Brain microvascular endothelial cell (primary cell): ENCODE results near the gene ECHDC3.

Experiments used
- DNase-seq: peaks from one replicate; pipeline ENCODE4 v3.0.0-alpha.2; 2020
- H3K27ac ChIP-seq: fragments of 250-450 bp; sonication (Bioruptor Pico); 2 replicates; pipeline ENCODE4 v1.5.1; 2020; ENCODE audit warnings: mild to moderate bottlenecking, moderate library complexity
- H3K27me3 ChIP-seq: fragments of 250-450 bp; sonication (Bioruptor Pico); replicated peaks from 2 replicates; pipeline ENCODE4 v1.5.1; 2020; ENCODE audit warnings: mild to moderate bottlenecking
- H3K36me3 ChIP-seq: fragments of 250-450 bp; sonication (Bioruptor Pico); replicated peaks from 2 replicates; pipeline ENCODE4 v1.5.1; 2020; ENCODE audit warnings: mild to moderate bottlenecking
- H3K4me3 ChIP-seq: 2 replicates; pipeline ENCODE4 v1.5.1; 2011; ENCODE audit warnings: low read depth, mild to moderate bottlenecking, control low read depth, low read length, moderate library complexity
- in situ Hi-C: cut with HindIII; loops from 2 replicates; pipeline ENCODE4 v1.10.0; 2017; ENCODE audit warnings: low sequenced_read_pairs, low pct_ligation_motif_present
- TF ChIP-seq, protein P1 (sequence below): IDR thresholded peaks from 2 replicates; pipeline ENCODE4 v1.5.1; 2011; ENCODE audit warnings: low read depth, mild to moderate bottlenecking, moderate library complexity, low read length, control low read depth, inconsistent platforms; ENCODE audit errors: missing control alignments

The ECHDC3 gene

DNA sequence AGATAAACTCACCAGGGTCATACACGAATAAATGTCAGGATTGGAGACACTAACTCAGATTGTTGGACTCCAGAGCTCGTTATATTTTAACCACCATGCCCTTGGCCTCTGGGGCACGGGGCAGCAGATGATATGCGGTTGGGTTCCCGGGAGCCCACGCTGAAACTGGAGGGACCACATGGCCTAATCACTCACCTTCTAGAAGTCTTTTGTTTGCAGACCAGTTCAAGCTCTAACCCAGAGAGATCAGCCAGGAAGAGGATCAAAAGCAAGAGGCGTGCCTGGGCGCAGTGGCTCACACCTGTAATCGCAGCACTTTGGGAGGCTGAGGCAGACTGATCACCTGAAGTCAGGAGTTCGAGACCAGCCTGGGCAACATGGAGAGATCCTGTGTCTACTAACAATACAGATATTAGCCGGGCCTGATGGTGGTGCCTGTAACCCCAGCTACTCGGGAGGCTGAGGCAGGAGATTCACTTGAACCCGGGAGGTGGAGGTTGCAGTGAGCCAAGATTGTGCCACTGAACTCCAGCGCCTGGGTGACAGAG is 42.6 kb upstream of the ECHDC3 start:
- in situ Hi-C loops, result no loop called here
- no peak overlapping the region for H3K27ac ChIP-seq

DNA sequence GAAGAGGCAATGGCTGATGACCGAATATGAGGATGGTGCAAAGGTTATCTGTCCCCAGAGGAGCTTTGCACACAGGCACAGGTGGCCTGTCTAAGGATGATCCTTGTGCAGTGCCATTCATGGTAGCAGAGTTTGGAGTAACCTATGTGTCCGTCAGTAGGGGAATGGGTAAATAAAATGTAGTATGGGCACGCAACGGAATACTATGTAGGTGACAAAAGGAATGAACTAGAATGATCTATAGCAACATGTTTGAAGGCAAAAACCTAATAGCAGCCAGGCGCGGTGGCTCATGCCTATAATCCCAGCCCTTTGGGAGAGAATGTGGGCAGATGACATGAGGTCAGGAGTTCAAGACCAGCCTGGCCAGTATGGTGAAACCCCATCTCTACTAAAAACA is 41.6 kb upstream of the ECHDC3 start:
- Histone ChIP-seq H3K27ac (no peak overlapping the region), H3K4me3 (no peak overlapping the region), H3K27me3 (no peaks in the 10 kb centered on the region), H3K36me3 (no peaks in the 10 kb centered on the region)
- in situ Hi-C loops, result no loop called here
- DNase-seq, result no peak
- TF ChIP-seq, protein P1, sequence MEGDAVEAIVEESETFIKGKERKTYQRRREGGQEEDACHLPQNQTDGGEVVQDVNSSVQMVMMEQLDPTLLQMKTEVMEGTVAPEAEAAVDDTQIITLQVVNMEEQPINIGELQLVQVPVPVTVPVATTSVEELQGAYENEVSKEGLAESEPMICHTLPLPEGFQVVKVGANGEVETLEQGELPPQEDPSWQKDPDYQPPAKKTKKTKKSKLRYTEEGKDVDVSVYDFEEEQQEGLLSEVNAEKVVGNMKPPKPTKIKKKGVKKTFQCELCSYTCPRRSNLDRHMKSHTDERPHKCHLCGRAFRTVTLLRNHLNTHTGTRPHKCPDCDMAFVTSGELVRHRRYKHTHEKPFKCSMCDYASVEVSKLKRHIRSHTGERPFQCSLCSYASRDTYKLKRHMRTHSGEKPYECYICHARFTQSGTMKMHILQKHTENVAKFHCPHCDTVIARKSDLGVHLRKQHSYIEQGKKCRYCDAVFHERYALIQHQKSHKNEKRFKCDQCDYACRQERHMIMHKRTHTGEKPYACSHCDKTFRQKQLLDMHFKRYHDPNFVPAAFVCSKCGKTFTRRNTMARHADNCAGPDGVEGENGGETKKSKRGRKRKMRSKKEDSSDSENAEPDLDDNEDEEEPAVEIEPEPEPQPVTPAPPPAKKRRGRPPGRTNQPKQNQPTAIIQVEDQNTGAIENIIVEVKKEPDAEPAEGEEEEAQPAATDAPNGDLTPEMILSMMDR, result no peak

More for the DNA sequence above, 42.6 kb upstream of the ECHDC3 start:
- Histone ChIP-seq H3K36me3 (no peaks in the 10 kb centered on the region), H3K4me3 (no peak overlapping the region), H3K27me3 (no peaks in the 10 kb centered on the region)
- no peak for DNase-seq
- TF ChIP-seq, protein P1, result no peak

DNA sequence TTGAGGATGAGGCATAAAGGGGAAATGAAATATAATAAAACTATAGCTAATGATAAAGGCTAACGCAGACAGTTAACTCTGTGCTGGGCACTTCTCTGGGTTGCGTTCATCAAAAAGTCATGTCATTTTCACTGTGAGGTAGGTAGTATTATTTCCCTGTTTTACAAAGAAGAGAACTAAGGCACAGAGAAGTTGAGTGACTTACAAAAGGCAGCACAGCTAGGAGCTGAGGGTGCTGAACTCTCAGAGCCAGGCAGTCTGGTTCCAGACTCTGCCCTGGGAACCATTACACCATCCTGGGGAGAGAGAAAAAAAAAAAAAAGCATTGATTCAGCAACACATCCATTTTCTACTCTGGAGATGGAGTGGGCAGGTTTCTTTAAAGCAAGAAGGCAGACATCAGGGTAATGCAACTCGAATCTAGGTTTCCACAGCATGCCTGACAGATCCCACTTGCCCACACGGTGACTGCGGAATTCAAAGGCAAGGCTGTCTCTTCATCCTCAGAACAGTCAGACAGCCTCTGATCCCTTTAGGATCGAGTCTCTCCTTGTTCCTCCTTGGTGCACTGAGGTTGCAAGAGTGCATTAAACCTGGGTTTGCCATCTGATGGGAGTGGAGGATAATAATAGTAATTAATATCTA is 40.6 kb upstream of the ECHDC3 start:
- no peak overlapping the region for H3K27ac ChIP-seq
- no peak overlapping the region for H3K4me3 ChIP-seq
- TF ChIP-seq, protein P1, result no peak
- no peaks in the 10 kb centered on the region for H3K27me3 ChIP-seq
- in situ Hi-C loops, result no loop called here
- no peak for DNase-seq
- no peaks in the 10 kb centered on the region for H3K36me3 ChIP-seq

DNA sequence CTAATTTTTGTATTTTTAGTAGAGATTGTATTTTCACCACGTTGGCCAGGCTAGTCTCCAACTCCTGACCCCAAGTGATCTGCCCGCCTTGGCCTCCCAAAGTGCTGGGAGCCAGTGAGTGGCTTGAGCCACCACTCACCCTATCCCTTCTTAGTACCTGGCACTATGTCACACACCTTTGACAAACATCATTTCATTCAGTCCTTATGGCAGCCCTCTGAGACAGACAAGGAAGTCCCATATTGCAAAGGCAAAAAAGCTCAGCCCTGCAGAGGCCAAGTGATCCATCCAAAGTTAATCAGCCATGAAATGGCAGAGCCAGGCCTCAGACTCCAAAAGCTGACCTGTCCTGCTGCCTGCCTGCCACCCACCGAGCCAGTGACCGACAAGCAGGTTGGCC is 39.9 kb upstream of the ECHDC3 start:
- in situ Hi-C loops, result no loop called here
- H3K27me3 ChIP-seq, result no peaks in the 10 kb centered on the region
- DNase-seq, result no peak
- no peak overlapping the region for H3K27ac ChIP-seq
- no peaks in the 10 kb centered on the region for H3K36me3 ChIP-seq
- TF ChIP-seq, protein P1, result no peak
- no peak overlapping the region for H3K4me3 ChIP-seq

DNA sequence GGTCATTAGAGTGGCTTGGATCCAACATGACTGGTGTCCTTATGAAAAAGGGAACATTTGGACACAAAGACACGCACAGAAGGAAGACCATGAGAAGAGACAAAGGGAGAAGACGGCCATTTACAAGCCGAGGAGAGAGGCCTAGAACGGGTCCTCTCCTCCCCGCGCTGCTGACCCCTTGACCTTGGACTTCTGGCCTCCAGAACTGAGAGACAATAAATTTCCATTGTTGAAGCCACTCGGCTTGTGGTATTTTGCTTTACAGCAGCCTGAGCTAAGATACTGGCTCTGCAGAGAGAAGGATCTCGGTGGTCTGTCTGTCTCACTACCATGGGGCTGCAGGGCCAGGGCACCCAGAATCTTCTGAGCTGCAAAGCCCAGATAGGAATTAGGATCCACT is 38.1 kb upstream of the ECHDC3 start:
- Histone ChIP-seq H3K27ac (no peak overlapping the region), H3K4me3 (no peak overlapping the region), H3K27me3 (no peaks in the 10 kb centered on the region), H3K36me3 (no peaks in the 10 kb centered on the region)
- TF ChIP-seq, protein P1, result no peak
- in situ Hi-C loops, result no loop called here
- DNase-seq, result no peak

DNA sequence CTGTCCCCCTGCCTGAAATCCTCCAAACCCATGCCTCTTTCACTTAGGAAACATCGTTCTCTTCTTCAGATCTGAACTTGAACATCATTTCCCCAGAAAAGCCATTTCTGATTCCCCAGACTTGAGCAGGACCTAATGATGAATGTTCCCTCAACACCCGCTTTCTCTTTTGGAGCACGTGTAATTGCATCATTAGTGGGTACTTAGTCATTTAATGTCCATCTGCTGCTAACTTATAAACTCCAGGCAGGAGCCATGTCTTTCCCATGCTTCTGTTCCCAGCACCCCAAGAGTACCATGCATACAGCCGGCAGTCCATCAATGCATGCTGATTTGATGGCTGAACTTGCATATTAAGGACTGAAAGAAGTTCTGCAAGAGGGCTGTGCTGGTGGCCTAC is 36.5 kb upstream of the ECHDC3 start:
- no peak for DNase-seq
- Histone ChIP-seq H3K4me3 (no peak overlapping the region), H3K36me3 (no peaks in the 10 kb centered on the region), H3K27ac (no peak overlapping the region), H3K27me3 (no peaks in the 10 kb centered on the region)
- TF ChIP-seq, protein P1, result no peak
- in situ Hi-C loops, result no loop called here
